Lower leg skin (tissue), 4 donors: ENCODE results near the gene PACRG. TPM values are rescaled to one million over a fixed set of nuclear protein-coding genes. Genes with fewer than 3 reads are reported as not detected.

Experiments used
- DNase-seq, 2 donors: peaks; one replicate each; pipeline ENCODE4 v3.0.0-alpha.2; 2019; ENCODE audit warnings: low spot score in 2 of 2
- H3K4me3 ChIP-seq: fragments of 200-600 bp; sonication (generic); 2 replicates; pipeline ENCODE4 v1.5.1; 2017; ENCODE audit warnings: mild to moderate bottlenecking, low read depth; ENCODE audit not compliant: poor library complexity, severe bottlenecking
- CTCF ChIP-seq, 3 donors: fragments of 450-650 bp; IDR thresholded peaks; one replicate each; pipeline ENCODE4 v1.5.1; 2016; ENCODE audit warnings: antibody characterized with exemption in 3 of 3, mild to moderate bottlenecking in 3 of 3, moderate library complexity in 2 of 3
- POLR2A ChIP-seq, 2 donors: fragments of 450-650 bp; IDR thresholded peaks; one replicate each; pipeline ENCODE4 v1.6.1; 2016 to 2017; ENCODE audit warnings: antibody characterized with exemption in 2 of 2, mild to moderate bottlenecking in 1 of 2, moderate library complexity in 1 of 2
- WGBS, 2 donors: methylation state at CpG; one replicate each; pipeline ENCODE4 v1.1.5; 2018; 5-methylcytosine and 5-hydroxymethylcytosine counted together
- intact Hi-C: fragments of 100-400 bp; cut with DNase I; formaldehyde crosslinking; loops from one replicate; pipeline ENCODE4 v1.15.0; 2023; ENCODE audit warnings: low total_unique reads
- total RNA-seq, 4 donors: library from RNA; depleted of rRNA; stranded (reverse); fragments of >200 nt; gene quantifications; one replicate each; pipeline ENCODE4 v1.1.0, GENCODE V29; 2016

Gene PACRG
- total RNA-seq, 4 donors from 2014 or later: 0.38 to 3.9 (median 3.4) TPM; not detected in 1

- intact Hi-C loops: no loop called here
- DNase-seq: no peak
- 91% methylated on average over 10 of the region's 10 CpGs for WGBS, 2 donors
- H3K4me3 ChIP-seq: no peak overlapping the region
- no peak for TF ChIP-seq CTCF (IDR thresholded peaks at IDR 0.05)
- no peak for TF ChIP-seq POLR2A (IDR thresholded peaks at IDR 0.05)
Observed at GRCh38 chr6:163319609-163320366, 592.0 kb downstream of the PACRG start.

GRCh38 chr6:163320402-163320801 lies 592.6 kb downstream of the PACRG start:
- H3K4me3 ChIP-seq: no peak overlapping the region
- TF ChIP-seq POLR2A (IDR thresholded peaks at IDR 0.05) (no peak), CTCF (IDR thresholded peaks at IDR 0.05) (no peak)
- intact Hi-C loops: no loop called here
- 55 to 57% methylated on average over 3 of the region's 3 CpGs for WGBS, 2 donors
- DNase-seq: no peak

GRCh38 chr6:163320804-163321203 lies 593.0 kb downstream of the PACRG start:
- no peak for DNase-seq
- TF ChIP-seq CTCF (IDR thresholded peaks at IDR 0.05): no peak
- TF ChIP-seq POLR2A (IDR thresholded peaks at IDR 0.05): no peak
- H3K4me3 ChIP-seq: no peak overlapping the region
- intact Hi-C loops: no loop called here
- WGBS, 2 donors: 50 to 57% methylated on average over 2 of the region's 2 CpGs

- TF ChIP-seq POLR2A (IDR thresholded peaks at IDR 0.05): no peak
- no peak for TF ChIP-seq CTCF (IDR thresholded peaks at IDR 0.05)
- intact Hi-C loops: no loop called here
- WGBS, 2 donors: 84 to 92% methylated on average over 14 to 17 of the region's 18 CpGs
- peak in 1 of 2 donors; percentile 79 for DNase-seq
- H3K4me3 ChIP-seq: no peak overlapping the region
Observed at GRCh38 chr6:163321717-163322116, 593.9 kb downstream of the PACRG start.

GRCh38 chr6:163323274-163323673 lies 595.5 kb downstream of the PACRG start:
- 93 to 94% methylated on average over 13 of the region's 13 CpGs for WGBS, 2 donors
- intact Hi-C loops: no loop called here
- no peak overlapping the region for H3K4me3 ChIP-seq
- DNase-seq: peak in 1 of 2 donors; percentile 80
- TF ChIP-seq CTCF (IDR thresholded peaks at IDR 0.05) (no peak), POLR2A (IDR thresholded peaks at IDR 0.05) (no peak)

- WGBS, 2 donors: 72 to 81% methylated on average over 6 to 7 of the region's 7 CpGs
- DNase-seq: peak in 1 of 2 donors; percentile 34
- intact Hi-C loops: no loop called here
- no peak for TF ChIP-seq POLR2A (IDR thresholded peaks at IDR 0.05)
- no peak for TF ChIP-seq CTCF (IDR thresholded peaks at IDR 0.05)
- H3K4me3 ChIP-seq: no peak overlapping the region
Observed at GRCh38 chr6:163323705-163324104, 595.9 kb downstream of the PACRG start.
